Astrocyte (in vitro differentiated cells and primary cell): ENCODE measurements around the gene ALDH3B2.

Source experiments
- CTCF ChIP-seq: IDR thresholded peaks from 2 replicates; pipeline ENCODE4 v1.5.1; 2011; ENCODE audit warnings: low read depth, mild to moderate bottlenecking, inconsistent platforms, low read length, moderate library complexity; ENCODE audit not compliant: insufficient read depth
- EZH2 ChIP-seq: IDR thresholded peaks from 2 replicates; pipeline ENCODE4 v1.6.1; 2012; ENCODE audit warnings: mild to moderate bottlenecking, low read length, inconsistent platforms; ENCODE audit not compliant: insufficient read depth

GRCh38 chr11:67673902-67674301, 521 bp downstream of the ALDH3B2 start:
- TF ChIP-seq CTCF (no peak), EZH2 (no peak)
